ENCODE data around the gene PYGO1.
A peak's percentile ranks its signal among the peaks of the same experiment; 100 is the strongest.
"Not testable (repeated sequence)": the region's sequence is repeated elsewhere in the genome, so short reads cannot be mapped to it uniquely, and the experiment has no call there.

The PYGO1 gene

DNA sequence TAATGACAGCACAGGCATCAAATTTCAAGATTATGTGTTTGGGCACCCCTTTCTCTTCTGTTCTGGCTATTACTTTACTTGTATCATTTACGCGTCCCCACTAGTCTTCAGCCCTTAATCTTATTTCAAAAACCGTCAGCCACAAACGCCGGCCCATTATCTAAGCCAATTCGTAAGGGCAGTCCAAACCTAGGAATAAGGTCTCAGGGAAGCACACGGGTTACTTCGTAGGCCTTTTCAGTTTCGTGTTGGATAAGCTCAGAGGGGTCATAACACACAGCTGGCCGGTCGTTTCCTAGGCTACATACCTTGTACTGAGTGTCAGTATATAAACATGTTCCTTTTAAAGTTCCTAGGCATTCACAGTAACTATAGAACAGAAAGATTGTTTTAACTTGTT, 75.0 kb downstream of the PYGO1 start:
- DNase-seq (ENCODE audit: extremely low read depth in 1 of 2, low read depth in 1 of 2): no peak

DNA sequence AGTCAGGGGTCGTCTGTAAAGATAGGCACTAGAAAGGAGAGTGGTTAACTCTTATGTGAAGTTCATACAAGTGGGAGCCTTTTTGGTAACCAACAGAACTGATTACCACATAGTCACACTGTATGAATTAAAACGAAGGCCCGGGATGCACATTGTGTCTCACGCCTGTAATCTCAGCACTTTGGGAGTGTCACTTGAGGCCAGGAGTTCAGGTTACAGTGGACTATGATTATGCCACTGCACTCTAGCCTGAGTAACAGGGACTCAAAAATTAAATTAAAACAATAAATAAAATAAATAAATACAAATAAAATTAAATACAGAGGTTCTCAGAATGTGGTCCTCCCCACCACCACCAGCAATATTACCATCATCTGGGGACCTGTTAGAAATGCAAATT, 80.6 kb downstream of the PYGO1 start:
- DNase-seq (ENCODE audit: extremely low read depth in 1 of 2, low read depth in 1 of 2): no peak

DNA sequence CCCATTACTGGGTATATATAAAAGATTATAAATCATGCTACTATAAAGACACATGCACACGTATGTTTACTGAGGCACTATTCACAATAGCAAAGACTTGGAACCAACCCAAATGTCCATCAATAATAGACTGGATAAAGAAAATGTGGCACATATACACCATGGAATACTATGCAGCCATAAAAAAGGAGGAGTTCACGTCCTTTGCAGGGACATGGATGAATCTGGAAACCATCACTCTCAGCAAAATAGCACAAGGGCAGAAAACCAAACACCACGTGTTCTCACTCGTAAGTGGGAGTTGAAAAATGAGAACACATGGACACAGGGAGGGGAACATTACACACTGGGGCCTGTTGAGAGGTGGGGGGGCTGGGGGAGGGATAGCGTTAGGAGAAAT, 82.7 kb downstream of the PYGO1 start:
- DNase-seq (ENCODE audit: extremely low read depth in 1 of 2, low read depth in 1 of 2): not testable (repeated sequence)

DNA sequence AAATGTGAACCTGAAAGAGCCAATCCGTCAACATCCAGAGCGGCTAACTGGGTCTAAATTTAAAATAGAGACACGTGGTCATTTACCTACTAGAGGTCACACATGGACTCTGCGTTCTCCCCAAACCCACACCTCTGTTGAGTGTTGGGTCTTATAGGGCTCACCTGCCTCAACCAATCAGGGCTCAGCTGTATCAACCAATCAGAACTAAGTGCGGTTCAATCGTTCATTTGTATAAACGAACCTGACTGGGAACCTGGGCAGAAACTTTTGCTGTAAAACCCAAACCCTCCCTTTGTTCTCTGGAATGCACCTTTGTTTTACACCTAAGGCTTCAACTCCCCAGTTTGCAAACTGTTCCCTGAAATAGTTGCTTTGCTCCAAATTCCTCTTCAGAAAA, 89.0 kb downstream of the PYGO1 start:
- DNase-seq (ENCODE audit: extremely low read depth in 1 of 2, low read depth in 1 of 2): no peak

DNA sequence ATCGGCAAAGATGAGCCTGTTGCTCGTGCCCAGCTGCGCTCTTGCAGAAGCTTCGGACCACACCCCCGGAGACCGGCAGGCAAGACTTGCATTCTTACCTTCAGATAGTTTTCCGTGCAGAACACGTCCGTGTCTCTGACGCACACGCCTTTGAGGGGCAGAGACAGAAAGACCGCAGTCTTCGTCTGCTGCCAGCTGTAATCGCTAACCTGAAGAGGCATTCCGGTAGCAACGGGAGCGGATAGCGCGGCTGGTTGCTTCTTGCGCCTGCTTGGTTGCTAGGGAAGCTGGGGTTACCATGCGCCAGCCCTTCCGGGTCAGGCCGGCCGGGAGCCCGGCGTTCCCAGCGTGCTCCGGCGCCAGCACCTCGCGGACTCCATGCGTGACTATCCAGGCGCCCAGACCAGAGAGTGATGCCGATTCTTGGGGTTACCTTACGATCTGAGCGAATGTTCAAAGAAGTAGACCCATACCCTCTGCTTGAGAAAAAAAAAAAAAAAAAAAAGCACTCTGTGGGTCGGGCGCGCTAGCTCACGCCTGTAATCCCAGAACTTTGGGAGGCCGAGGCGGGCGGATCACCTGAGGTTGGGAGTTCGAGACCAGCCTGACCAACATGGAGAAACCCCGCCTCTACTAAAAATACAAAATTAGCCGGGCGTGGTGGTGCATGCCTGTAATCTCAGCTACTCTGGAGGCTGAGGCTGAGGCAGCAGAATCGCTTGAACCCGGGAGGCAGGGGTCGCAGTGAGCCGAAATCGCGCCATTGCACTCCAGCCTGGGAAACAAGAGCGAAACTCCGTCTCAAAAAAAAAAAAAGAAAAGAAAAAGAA, 89.8 kb downstream of the PYGO1 start:
- peak; percentile 54 to 72 for DNase-seq (ENCODE audit: extremely low read depth in 1 of 2, low read depth in 1 of 2)

DNA sequence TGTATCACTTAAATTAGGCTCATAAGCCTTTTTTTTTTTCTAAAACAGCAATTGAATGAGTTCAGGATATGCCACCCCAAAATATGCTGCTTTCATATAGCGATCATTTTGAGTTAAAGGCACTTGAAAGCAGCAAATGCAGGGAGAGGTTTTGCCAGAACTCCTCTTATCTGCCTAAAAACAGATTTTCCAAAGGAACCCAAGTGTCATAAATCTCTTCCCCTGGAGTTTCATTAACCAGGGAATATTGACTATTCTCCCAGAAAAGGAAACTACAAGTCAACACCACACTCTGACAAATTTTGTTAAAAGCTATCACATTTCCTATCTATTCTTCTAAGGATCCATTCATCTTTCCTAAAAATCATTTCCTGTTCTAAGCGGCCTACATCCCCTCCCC, 91.4 kb downstream of the PYGO1 start:
- no peak for DNase-seq (ENCODE audit: extremely low read depth in 1 of 2, low read depth in 1 of 2)

DNA sequence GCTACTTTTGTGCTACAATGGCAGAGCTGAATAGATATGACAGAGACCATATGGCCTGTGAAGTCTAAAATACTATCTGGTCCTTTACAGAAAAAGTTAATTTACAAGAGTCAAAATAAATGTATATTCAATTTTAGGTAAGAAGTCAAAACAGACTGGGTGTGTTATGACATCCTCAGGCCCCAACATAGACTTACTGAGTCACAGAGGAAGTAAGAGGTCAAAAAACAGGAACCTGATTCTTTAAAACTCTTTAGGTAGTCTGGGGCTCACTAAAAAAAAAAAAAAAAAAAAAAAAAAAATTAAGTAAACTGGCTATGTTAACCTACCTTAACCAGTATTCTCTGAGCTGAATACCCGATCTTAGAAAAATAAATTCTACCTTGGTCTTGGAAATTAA, 93.2 kb downstream of the PYGO1 start:
- DNase-seq (ENCODE audit: extremely low read depth in 1 of 2, low read depth in 1 of 2): no peak

DNA sequence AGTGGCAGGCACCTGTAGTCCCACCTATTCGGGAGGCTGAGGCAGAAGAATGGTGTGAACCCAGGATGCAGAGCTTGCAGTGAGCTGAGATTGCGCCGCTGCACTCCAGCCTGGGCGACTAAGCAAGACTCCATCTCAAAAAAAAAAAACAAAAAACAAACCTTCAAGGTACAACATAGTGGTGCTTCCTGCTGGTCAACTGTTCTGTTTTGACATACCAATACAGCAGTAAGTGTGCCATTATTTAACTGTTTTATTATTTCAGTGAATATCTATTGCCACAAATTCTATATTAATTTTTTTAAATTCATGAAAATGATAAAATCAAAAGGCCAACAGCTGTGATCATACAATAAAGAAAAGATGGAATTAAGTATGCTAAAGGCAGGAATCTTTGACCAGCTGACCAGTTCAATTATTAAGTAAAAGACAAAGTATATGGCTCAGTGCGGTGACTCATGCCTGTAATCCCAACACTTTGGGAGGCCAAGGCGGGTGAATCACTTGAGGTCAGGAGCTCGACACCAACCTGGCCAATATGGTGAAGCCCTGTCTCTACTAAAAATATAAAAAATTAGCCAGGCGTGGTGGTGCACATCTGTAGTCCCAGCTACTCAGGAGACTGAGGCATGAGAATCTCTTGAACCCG, 99.1 kb downstream of the PYGO1 start:
- not testable (repeated sequence) for DNase-seq (ENCODE audit: extremely low read depth in 1 of 2, low read depth in 1 of 2)

All from stimulated activated CD8-positive, alpha-beta memory T cell treated with anti-CD3 and anti-CD28 coated beads, Interleukin-7, amount 100 ng/mL, for 48 hours (primary cell).